Jurkat, Clone E6-1 (cell line): ENCODE data around the gene C12orf42.

Source experiments
- DNase-seq: peaks from one replicate; pipeline ENCODE4 v3.0.0-alpha.2; 2011; ENCODE audit warnings: low read depth, low spot score
- H3K4me3 ChIP-seq: 2 replicates; pipeline ENCODE4 v1.5.1; 2011; ENCODE audit warnings: mild to moderate bottlenecking, low read length, control low read depth, moderate library complexity

The C12orf42 gene

DNA sequence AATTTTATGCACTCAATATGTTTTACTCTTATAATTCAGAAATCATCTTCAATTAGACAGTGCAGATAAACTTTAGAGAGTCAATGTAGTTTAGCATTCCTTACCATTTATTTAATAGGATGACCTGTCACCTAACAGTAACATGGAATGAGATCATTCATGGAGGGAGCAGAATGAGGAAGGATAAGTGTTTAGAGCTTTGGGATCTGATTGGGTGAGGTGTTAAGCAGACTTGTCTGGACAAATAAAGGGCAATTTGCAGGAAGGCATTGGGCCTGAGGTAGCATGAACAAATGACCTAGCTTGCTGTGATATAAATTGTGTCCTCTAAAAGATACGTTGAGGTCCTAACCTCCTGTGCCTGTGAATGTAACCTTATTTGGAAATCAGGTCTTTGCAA lies 187.4 kb downstream of the C12orf42 start:
- no peak overlapping the region for H3K4me3 ChIP-seq
- no peak for DNase-seq

DNA sequence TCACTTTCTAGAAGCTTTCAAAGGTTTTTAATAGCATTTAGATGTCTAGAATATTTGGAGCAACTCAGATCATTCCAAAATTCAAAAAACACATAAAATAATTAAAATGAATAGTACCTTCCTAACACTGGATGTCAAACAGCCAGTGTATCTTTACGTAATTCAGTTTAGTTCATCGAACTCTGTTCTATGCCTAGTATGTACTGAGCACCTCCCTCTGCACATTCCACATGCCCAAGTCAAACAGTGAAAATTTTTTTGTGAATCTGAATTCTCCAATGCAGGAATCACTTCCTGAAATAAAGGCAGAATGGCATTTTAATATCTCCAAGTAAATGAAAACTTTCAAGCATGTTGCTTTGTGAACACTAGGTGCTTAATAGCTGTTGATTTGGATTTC lies 192.3 kb downstream of the C12orf42 start:
- DNase-seq: no peak
- no peak overlapping the region for H3K4me3 ChIP-seq

DNA sequence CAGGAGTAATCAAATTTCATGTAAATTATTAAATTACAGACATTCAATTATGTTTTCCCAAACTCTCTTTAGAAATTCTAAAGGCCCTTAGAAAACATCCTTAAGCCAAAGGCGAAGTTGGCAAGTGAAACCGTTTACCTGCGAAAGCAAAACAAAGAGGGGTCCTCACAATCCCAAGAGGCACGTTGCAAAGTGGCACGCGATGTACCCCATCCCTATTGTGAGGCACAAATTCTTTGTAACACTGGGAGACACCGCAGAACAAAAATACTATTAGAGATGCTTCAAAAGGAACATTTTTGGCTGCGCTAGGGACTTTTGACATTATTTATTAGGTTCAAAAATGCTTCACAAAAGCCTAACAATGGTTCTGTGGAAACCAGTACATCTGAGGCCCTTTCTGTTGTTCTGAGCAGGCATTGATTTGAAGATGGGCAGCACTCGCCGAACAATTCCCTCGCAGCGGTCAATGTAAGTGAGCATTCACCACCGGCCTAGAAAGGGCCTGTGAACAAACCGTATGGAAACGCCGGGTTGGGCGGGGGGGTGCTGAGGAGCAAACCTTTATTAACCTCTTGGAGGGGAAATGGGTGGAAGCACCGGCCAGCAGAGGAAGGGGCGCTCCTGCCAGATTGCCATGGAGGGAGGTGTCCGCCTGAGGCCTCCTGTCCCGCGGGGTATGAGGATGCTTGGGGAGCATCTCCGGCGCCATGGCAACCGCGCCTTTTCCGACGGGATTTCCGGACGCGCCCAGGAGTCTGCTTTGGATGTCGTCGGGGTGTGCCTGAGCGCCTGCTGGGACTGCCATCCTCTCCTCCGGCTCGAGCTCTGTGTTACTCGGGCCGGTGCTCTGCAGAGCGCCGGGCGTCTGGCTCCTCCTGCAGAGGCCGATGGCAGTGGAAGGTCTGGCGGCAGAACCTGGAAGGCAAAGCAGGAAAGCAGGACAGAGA lies 193.9 kb downstream of the C12orf42 start:
- DNase-seq: no peak
- H3K4me3 ChIP-seq: no peak overlapping the region

DNA sequence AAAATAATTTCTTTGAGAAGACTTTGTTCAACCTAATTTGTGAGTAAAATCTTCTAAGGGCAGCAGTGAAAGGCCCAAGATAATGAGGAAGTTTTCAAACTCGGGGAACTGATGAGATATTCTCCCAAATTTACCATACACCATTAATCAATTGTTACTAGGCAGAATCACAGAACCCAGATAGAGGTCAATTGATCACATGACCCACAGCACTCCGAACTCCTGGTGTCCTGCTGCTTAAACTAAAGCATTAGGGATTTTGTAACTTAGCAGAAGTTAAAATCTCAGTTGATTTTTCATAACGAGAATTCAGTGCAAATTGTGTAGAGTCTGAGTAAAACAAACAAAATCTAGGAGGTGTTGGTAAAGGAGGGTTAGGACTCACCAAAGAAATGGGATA lies 207.8 kb downstream of the C12orf42 start:
- H3K4me3 ChIP-seq: no peak overlapping the region
- DNase-seq: no peak

DNA sequence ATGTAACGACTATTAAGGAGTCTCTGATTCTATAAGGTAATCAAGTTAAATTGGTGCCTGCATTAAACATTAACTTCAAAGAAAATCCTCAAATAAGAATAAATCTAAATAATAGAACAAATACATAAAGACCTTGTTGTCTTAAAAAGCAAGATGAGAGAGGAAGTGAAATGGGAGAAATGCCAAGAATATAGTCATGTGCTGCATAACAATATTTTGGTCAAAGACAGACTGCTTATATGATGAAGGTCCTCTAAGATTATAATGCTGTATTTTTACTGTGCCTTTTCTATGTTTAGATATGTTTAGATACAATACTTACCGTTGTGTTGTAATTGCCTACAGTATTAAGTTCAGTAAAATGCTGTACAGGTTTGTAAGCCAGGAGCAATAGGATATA lies 213.6 kb downstream of the C12orf42 start:
- no peak for DNase-seq

DNA sequence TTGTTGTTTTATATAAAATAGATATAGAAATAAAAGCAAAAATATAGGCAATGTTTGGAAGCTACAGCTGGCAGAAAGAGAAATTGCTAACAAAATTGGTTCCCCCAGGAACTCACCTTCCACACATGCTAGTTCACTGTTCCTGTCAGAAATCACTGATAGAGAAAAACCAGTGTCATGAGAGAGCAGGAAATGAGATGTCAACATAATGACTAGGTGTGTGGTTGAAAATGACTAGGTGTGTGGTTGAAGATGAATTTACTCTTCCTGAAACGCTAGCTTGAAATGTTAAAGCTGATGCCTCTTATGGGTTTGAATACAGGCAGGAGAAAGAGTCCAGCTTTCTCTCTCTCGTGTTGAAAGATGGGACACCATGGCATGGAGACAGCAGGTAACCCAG lies 216.3 kb downstream of the C12orf42 start:
- H3K4me3 ChIP-seq: no peak overlapping the region
- no peak for DNase-seq

More for the DNA sequence above, 213.6 kb downstream of the C12orf42 start:
- H3K4me3 ChIP-seq: no peak overlapping the region

DNA sequence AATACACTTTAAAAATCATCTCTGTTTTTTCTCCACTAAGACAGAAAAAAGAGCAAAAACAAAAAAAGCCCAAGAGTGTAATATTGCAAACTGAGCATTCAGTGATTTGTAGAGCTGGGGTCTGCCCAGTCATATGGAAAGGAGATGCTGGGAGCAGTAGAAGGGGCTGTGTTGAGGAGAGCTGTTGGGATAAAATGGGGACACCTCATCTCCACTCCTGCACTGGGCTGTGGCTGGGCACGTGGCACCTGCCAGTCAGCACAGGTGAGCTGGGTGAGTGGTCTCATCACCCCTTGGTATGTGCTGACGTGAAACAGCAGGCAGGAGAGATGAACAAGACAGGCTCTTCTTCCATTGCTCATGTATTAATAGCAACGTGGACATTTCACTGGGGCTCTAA lies 217.4 kb downstream of the C12orf42 start:
- no peak overlapping the region for H3K4me3 ChIP-seq
- no peak for DNase-seq

DNA sequence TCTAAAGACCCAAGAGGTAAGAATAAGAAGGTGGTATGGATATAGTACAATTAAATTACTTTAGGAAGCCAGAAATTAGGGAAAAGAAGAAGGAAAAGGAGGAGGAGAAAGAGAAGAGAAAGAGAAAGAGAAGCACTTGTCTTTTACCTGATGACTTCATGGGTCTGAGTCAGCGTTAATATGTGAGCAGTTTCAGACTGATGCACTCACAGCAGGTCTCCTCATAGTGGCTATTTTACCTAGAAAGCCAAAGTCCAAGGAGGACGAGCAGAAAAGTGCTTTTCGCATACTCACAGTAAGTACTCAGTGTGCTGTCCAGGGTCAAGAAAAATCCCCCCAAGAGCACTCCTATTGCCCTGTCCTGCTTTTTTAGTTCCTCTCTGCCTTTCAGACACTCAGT lies 222.1 kb downstream of the C12orf42 start:
- H3K4me3 ChIP-seq: no peak overlapping the region
- no peak for DNase-seq

DNA sequence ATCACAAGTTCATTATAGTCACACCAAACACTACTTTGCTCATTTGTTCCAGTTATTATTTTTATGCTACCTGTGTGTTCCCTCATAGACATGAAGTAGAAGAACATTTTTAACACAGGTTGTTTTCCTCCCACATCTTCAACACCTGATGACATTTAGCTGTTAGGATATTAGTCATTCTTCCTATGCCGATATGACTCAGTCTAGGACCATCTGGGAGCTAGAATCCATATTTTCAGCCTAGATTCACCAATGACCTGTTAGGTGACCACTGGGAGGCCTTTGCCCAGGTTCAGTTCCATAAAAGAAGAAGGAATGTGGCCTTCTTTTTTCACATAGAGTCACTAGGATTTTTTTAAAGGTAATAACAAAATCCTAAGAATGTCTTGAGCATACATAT lies 222.8 kb downstream of the C12orf42 start:
- no peak overlapping the region for H3K4me3 ChIP-seq
- DNase-seq: no peak

DNA sequence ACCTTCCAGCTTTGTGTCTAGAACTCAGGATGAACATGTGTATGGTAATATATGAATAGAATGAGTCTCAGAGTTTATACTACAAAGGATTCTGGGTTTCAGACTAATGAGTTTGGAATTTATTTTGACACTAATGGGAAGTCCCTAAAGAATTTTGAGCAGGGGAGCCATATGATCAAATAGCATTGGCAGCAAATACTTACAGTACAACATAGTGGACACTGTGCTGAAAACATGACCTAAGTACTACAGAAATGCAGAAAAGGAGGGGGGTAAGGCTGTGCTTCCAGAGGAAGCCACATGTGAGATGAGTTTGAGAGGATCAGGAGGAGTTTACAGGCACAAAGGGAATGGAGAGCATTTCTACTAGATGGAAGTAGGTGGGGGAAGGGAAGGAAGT lies 225.8 kb downstream of the C12orf42 start:
- H3K4me3 ChIP-seq: no peak overlapping the region
- no peak for DNase-seq

DNA sequence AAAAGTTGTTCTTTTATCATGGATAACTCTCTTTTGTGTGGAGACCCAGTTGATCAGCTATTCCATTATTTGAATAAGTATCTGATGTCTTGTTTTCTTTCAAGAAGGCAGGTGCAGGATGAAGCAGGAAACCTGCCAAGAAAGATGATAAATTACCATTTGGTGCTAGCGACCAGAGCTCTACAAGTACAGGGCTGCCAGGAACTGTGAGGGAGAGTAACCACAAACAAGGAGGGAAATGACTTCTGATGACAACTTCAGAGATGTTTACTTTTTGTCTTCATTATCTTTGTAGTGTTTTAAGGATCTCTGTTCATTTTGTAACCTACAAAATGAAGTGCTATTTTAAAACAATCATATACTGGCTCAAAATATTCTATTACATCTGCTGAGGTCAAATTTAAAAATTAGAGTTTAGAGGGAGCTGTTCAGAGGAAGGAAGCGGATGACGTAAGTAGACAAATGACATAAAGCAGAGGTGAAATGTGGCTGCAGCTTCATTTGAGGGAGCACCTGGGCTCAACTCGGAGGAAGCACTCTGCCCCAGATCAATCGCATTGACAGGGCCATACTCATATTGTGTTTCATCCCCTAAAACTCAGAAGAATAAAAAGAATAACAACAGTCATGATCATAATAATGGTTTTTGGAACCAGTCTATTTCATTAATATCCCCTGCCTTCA lies 226.8 kb downstream of the C12orf42 start:
- no peak overlapping the region for H3K4me3 ChIP-seq
- DNase-seq: no peak

DNA sequence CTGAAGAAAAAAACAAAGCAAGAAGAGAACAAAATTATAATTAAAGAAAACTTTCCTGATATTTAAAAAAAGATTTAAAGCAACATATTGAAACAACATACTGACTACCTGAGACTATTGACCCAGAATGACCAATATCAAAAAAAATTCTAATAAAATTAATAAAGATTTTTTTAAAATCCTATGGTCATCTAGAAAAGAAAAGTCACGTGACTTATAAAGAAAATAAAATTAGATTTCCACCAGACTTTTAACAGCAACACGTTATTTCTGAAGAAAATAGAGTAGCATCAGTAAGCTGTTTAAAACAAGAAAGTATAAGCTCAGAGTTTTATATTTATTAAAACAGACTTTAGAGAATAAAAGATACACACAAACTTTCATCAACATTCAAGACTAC lies 238.0 kb downstream of the C12orf42 start:
- DNase-seq: no peak
- no peak overlapping the region for H3K4me3 ChIP-seq
